ENCODE data around the gene PPP3CA.
A peak's percentile ranks its signal among the peaks of the same experiment; 100 is the strongest.
"Not testable (repeated sequence)": the region's sequence is repeated elsewhere in the genome, so short reads cannot be mapped to it uniquely, and the experiment has no call there.

Gene PPP3CA

DNA sequence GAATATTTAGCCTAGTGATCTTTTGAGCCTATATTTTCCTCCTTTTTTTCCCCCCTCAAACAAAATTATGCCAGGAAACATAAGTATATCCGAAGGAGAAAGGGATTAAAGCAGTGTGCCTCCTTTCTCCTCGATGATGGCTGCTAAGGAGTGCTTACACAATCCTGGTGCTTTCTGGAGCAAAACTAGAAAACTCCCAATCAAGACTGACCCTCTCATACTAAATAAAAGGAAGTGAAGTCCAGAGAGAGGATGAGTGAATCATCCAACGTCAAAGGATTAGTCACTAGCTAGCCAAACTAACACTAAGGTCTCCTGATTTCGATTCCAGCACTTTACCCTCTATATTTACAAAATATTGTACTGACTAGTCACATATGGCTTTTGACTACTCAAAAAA is 146.8 kb downstream of the PPP3CA start:
- no peak for DNase-seq

- no peak for DNase-seq
Observed at GRCh38 chr4:101199507-101200285, 147.6 kb downstream of the PPP3CA start.

GRCh38 chr4:101198682-101199339 is 148.5 kb downstream of the PPP3CA start:
- peak; percentile 90 for DNase-seq

DNA sequence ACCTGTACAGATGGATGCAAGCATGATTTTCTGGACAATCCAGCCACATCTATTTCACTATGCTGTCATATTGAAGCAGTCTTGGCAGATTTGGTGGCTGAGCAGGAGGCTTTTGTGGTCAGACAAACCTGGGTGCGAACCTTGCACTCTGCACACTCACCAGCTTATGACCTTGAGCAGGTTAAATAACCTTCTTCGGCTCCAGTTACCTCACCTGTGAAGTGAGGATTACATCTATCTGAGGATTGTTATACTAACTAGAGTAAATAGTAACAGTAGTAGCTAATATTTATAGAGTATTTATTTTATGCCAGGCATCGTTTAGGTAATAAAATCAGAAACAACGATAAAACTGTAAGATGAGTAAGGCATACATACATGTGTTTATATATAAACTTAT is 150.0 kb downstream of the PPP3CA start:
- peak; percentile 12 for DNase-seq

DNA sequence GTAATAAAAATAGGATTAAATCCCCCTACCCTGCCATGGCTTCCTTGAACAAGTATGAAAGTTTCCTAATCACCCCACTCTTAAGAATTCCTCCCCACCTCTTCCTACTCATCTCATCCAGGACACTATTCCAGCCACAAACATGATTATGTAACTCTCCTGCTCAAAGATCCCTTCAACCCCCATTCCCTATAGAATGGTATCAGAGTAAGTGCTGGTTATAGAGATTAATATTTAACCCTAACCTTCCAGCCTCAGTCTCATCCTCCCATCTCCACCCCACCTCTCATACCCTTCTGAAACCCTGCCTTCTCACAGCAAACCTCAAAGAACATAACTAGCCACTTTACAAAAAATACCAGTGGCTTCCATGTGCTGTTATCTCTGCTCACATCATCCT is 155.1 kb downstream of the PPP3CA start:
- no peak for DNase-seq

DNA sequence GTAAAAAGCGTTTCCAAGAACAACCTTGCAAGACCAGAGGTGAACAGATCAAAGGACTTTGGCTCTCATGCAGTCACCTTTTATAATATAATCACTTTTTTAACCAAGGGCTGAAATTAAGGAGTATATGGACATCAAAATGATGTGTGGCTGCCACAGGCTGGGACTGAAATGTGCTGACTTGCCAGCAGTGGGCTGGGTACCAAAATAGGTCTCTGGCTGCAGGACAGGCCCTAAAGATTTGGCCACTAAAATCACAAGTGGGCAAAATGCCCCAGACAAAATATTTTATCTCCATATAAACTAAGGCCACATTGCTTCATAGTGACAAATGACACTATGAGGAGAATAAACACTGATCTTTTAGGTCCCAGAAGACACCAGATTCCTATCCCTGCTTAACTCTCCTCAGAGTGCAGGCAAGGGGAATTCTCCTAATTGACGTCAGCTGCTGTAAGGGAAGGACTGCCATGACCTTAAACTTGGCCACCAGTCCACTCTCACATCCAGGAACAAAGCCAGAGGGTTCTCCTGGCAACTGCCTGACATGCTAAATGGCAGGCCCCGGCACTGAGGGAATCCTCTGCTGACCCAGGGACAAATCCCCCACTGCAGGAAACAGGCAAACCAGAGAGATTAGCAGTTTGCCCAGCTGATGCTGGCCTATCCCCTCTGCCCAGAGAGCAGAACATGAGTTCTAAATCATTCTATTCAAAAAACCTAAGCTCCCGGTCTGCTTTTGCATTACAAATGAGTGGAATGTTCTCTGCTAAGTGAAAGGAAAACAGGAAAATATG is 155.8 kb downstream of the PPP3CA start:
- no peak for DNase-seq

DNA sequence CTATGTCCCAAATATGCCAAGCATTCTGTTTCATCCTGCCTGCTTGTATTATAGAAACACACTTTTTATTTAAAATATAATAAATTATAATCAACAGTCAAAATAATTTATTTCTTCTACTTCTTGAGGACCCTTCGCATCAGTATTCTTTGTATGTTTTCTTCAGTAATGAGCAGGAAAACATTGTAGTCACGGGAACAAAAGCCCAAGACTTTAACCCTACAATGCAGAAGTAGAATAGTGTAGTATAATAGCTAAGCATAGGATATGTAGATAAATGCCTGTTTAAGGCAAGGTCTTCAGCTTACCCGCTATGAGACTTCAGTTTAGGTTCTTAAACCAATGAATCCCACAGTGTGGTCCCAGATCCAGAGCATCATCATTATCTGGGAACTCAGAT is 156.6 kb downstream of the PPP3CA start:
- DNase-seq: no peak

- DNase-seq: no peak
Observed at GRCh38 chr4:101188906-101189305, 158.4 kb downstream of the PPP3CA start.

DNA sequence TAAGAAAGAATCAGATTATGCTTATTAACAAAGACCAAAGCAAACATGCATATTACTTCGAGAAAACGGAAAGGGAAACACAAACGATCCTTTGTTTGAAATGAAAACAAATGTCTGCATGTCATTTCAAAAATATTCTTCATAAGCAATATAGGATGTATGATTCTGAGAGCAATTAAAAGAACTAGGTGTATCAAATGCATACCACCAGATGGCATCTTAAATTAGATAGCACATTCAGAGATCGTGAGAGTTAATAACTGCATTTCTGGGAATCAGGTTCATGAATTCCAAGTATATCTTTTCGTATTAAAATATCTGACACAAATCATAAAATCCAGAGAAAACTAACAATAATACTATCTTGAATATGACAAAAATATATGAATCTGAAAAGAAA is 159.5 kb downstream of the PPP3CA start:
- DNase-seq: no peak

- no peak for DNase-seq
Observed at GRCh38 chr4:101186567-101187184, 160.7 kb downstream of the PPP3CA start.

DNA sequence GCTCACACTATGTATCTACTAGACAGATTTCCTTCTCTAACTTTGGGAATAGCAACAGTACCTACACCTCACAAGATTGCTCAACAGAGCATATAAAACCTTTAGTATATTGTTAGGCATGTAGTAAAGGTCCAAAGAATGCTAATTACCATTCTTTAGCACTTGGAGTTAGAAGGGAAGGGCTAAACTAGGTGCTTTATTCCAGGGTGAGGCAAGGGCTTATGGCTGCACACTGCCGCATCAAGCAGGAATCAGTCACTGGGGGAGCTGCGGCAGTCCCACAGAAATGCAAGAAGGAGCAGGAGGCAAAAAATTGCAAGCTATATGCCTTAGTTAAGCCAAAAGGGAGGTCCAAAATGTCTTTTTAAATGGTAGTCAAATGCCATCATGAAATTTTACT is 162.7 kb downstream of the PPP3CA start:
- no peak for DNase-seq

DNA sequence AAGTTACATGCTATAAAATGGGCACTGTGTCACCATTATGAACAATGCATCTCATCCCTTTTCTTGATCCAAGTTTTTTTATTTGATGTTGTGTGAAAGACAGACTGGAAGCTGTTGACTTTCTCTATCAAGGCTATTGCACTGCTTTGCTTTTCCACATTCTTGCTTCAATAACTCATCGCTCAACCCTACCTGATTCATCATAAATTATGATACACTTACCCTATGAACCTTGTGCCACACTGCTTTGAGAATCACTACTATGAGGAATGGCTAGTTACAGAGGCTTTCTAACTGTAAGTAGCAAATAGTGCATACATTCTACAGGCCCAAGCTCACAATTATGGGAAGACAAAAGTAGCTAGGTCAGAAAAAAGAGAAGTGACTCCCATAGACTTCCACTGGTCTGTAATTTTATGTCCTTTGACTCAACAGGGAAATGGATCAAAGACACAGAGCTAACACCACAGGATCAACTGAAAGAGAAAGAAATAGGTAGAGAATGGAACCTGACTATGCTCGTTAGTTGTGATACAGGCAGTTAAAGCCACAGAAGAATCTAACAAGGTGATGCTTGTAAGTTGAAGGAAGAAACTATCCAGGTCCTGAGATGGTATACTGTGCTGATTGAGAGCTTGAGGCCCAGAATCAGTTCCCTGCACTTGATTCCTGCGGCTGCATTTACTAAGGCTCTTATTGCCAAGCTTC is 163.5 kb downstream of the PPP3CA start:
- DNase-seq: no peak

DNA sequence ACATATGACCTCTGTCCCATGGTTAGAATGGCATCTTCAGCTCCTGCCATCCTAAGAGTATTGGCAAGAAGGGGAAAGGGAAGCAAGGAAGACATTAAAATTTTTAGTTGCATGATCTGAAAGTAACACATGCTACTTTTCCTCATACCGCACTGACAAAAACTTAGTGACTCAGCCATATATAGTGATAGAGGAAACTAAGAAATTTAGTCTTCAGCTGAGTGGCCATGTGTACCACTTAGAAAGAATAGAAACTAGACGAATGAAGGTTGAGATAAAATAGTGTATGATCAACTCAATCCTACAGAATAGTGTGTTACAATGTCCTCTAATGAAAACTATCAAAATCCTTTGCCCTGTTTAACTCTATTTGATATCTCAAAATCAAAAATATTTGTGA is 164.1 kb downstream of the PPP3CA start:
- no peak for DNase-seq

DNA sequence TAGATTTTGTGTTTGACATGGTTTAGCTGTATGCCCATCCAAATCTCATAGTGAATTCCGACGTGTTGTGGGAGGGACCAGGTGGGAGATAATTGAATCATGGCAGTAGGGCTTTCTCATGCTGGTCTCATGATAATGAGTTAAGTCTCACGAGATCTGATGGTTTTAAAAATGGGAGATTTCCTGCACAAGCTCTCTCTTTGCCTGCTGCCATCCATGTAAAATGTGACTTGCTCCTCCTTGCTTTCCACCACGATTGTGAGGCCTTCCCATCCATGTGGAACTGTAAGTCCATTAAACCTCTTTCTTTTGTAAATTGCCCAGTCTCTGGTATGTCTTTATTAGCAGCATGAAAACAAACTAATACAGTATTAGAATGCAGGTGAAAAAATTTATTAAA is 164.6 kb downstream of the PPP3CA start:
- DNase-seq: not testable (repeated sequence)

GRCh38 chr4:101178731-101179130 is 168.6 kb downstream of the PPP3CA start:
- DNase-seq: no peak

GRCh38 chr4:101177154-101177553 is 170.2 kb downstream of the PPP3CA start:
- DNase-seq: no peak

GRCh38 chr4:101175896-101176676 is 171.2 kb downstream of the PPP3CA start:
- DNase-seq: no peak

GRCh38 chr4:101174679-101175345 is 172.5 kb downstream of the PPP3CA start:
- DNase-seq: no peak

GRCh38 chr4:101172369-101172768 is 175.0 kb downstream of the PPP3CA start:
- DNase-seq: no peak

GRCh38 chr4:101171747-101172146 is 175.6 kb downstream of the PPP3CA start:
- DNase-seq: no peak

Data from DMS153 (cell line).